ENCODE measurements around the gene GRM7. TPM values are rescaled to one million over a fixed set of nuclear protein-coding genes. Genes with fewer than 3 reads are reported as not detected.

Gene GRM7
- total and polyA plus RNA-seq, 4 donors = 0.08 to 0.33 TPM; not detected in 2

GRCh38 chr3:7388026-7388425 lies 527.1 kb downstream of the GRM7 start:
- peaks cover 0 to 1% (median 1%) of the 10 kb centered on the region in 4 donors for H3K4me1 ChIP-seq (ENCODE audit: control insufficient read depth in 4 of 4, insufficient read depth in 4 of 4, low read length in 3 of 4)
- no peak overlapping the region for H3K4me3 ChIP-seq (ENCODE audit: low read depth in 1 of 3, low read length in 3 of 3)
- no peak overlapping the region for H3K27ac ChIP-seq (ENCODE audit: low read depth in 1 of 2, low read length in 2 of 2)
- no peaks in the 10 kb centered on the region for H3K27me3 ChIP-seq (ENCODE audit: control insufficient read depth in 4 of 4, insufficient read depth in 4 of 4, low read length in 3 of 4)
- no peaks in the 10 kb centered on the region for H3K9me3 ChIP-seq (ENCODE audit: control insufficient read depth in 4 of 4, low read length in 3 of 4)
- WGBS = 70% methylated on average over 2 of the region's 2 CpGs
- no peak for DNase-seq (ENCODE audit: low spot score)
- H3K9ac ChIP-seq (ENCODE audit: low read depth in 1 of 2, low read length in 2 of 2) = no peak overlapping the region
- no peak for TF ChIP-seq FOXA2 (IDR thresholded peaks at IDR 0.05)
- no peak for TF ChIP-seq EGR1 (IDR thresholded peaks at IDR 0.05; ENCODE audit: low read depth in 2 of 2)
- no peak for TF ChIP-seq HNF4G (IDR thresholded peaks at IDR 0.05)
- TF ChIP-seq NR2F2 (IDR thresholded peaks at IDR 0.05) = no peak
- TF ChIP-seq RAD21 (IDR thresholded peaks at IDR 0.05) = no peak
- no peak for TF ChIP-seq JUND (IDR thresholded peaks at IDR 0.05)
- TF ChIP-seq YY1 (IDR thresholded peaks at IDR 0.05) = no peak
- no peak for TF ChIP-seq RXRA (IDR thresholded peaks at IDR 0.05)
- TF ChIP-seq, protein P1, sequence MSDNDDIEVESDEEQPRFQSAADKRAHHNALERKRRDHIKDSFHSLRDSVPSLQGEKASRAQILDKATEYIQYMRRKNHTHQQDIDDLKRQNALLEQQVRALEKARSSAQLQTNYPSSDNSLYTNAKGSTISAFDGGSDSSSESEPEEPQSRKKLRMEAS (IDR thresholded peaks at IDR 0.05) = no peak
- TF ChIP-seq FOXA1 (IDR thresholded peaks at IDR 0.05) = no peak
- no peak for TF ChIP-seq SP1 (IDR thresholded peaks at IDR 0.05)
- TF ChIP-seq GABPA (IDR thresholded peaks at IDR 0.05 in 1 of 2, conservative IDR thresholded peaks at IDR 0.05 in 1 of 2) = no peak
- TF ChIP-seq, protein P2, sequence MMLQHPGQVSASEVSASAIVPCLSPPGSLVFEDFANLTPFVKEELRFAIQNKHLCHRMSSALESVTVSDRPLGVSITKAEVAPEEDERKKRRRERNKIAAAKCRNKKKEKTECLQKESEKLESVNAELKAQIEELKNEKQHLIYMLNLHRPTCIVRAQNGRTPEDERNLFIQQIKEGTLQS (IDR thresholded peaks at IDR 0.05) = no peak
- TF ChIP-seq HNF4A (conservative IDR thresholded peaks at IDR 0.05) = no peak
- TF ChIP-seq REST (IDR thresholded peaks at IDR 0.05) = no peak
- TF ChIP-seq TAF1 (conservative IDR thresholded peaks at IDR 0.05) = no peak
- TF ChIP-seq, protein P3, sequence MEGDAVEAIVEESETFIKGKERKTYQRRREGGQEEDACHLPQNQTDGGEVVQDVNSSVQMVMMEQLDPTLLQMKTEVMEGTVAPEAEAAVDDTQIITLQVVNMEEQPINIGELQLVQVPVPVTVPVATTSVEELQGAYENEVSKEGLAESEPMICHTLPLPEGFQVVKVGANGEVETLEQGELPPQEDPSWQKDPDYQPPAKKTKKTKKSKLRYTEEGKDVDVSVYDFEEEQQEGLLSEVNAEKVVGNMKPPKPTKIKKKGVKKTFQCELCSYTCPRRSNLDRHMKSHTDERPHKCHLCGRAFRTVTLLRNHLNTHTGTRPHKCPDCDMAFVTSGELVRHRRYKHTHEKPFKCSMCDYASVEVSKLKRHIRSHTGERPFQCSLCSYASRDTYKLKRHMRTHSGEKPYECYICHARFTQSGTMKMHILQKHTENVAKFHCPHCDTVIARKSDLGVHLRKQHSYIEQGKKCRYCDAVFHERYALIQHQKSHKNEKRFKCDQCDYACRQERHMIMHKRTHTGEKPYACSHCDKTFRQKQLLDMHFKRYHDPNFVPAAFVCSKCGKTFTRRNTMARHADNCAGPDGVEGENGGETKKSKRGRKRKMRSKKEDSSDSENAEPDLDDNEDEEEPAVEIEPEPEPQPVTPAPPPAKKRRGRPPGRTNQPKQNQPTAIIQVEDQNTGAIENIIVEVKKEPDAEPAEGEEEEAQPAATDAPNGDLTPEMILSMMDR (IDR thresholded peaks at IDR 0.05; ENCODE audit: low read depth, low read length, missing input control) = no peak
- H3K36me3 ChIP-seq (ENCODE audit: control insufficient read depth in 4 of 4, insufficient read depth in 3 of 4, low read depth in 1 of 4, low read length in 3 of 4) = no peaks in the 10 kb centered on the region

DNA sequence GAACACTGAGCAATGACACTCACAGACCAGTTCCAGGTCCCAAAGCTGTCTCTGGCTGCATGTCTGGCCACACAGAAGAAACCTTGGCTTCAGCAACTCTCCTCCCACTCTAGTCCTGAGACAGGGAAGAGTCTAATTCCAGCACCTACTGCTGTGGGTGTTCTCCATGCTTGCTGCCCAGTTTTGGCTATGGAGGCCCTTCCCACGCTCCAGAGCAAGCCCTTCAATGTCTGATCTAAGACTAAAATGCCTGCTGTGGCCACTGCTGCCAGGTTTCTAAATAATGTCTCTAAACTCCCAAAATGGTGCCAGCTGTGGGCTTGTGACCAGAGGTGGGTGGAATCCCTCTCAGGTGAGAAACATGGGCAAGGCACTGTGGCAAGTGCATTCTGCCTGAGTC lies 531.3 kb downstream of the GRM7 start:
- no peak for TF ChIP-seq JUND (IDR thresholded peaks at IDR 0.05)
- no peak for TF ChIP-seq TAF1 (conservative IDR thresholded peaks at IDR 0.05)
- TF ChIP-seq, protein P3 (IDR thresholded peaks at IDR 0.05; ENCODE audit: low read depth, low read length, missing input control) = no peak
- TF ChIP-seq YY1 (IDR thresholded peaks at IDR 0.05) = no peak
- TF ChIP-seq RXRA (IDR thresholded peaks at IDR 0.05) = no peak
- TF ChIP-seq FOXA2 (IDR thresholded peaks at IDR 0.05) = no peak
- TF ChIP-seq REST (IDR thresholded peaks at IDR 0.05) = no peak
- no peaks in the 10 kb centered on the region for H3K36me3 ChIP-seq (ENCODE audit: control insufficient read depth in 4 of 4, insufficient read depth in 3 of 4, low read depth in 1 of 4, low read length in 3 of 4)

More for the DNA sequence above, 531.3 kb downstream of the GRM7 start:
- Histone ChIP-seq H3K27me3 (ENCODE audit: control insufficient read depth in 4 of 4, insufficient read depth in 4 of 4, low read length in 3 of 4) (no peaks in the 10 kb centered on the region), H3K27ac (ENCODE audit: low read depth in 1 of 2, low read length in 2 of 2) (no peak overlapping the region), H3K9ac (ENCODE audit: low read depth in 1 of 2, low read length in 2 of 2) (no peak overlapping the region), H3K4me3 (ENCODE audit: low read depth in 1 of 3, low read length in 3 of 3) (no peak overlapping the region), H3K4me1 (ENCODE audit: control insufficient read depth in 4 of 4, insufficient read depth in 4 of 4, low read length in 3 of 4) (no peaks in the 10 kb centered on the region), H3K9me3 (ENCODE audit: control insufficient read depth in 4 of 4, low read length in 3 of 4) (no peaks in the 10 kb centered on the region)
- DNase-seq (ENCODE audit: low spot score) = no peak
- WGBS = 91% methylated on average over 1 of the region's 1 CpG

Measured in liver (tissue), 9 donors.